K562 (cell line): ENCODE data around the gene G2E3. TPM values are rescaled to one million over a fixed set of nuclear protein-coding genes. Genes with fewer than 3 reads are reported as not detected.
"Not testable (repeated sequence)": the region's sequence is repeated elsewhere in the genome, so short reads cannot be mapped to it uniquely, and the experiment has no call there.

Experiments used
- ATAC-seq: fragments of 200-7000 bp; cut with Tn5 transposase; 3 replicates; pipeline ENCODE4 v1.9.1; 2020; ENCODE audit warnings: moderate library complexity
- BruUV-seq: library from RNA; stranded (reverse); fragments of 400-500 nt; replicated peaks from 2 replicates; lab custom pipeline; 2021; lab: Mats Ljungman, UMichigan
- CTCF ChIA-PET: fragments of 300-600 bp; formaldehyde crosslinking; extraction: SDS; loops from one replicate; lab custom pipeline; 2021; ENCODE audit warnings: low intra/inter-chr PET ratio; lab: Yijun Ruan, JAX
- POLR2A ChIA-PET: fragments of 300-600, 350-650 bp; sonication (Branson Sonifier 250); formaldehyde crosslinking; extraction: SDS; loops from one replicate; lab custom pipeline; 2021; ENCODE audit warnings: antibody characterized with exemption, inconsistent platforms; lab: Yijun Ruan, JAX
- DNase-seq, 4 experiments: peaks; one replicate each; pipeline versions ENCODE4 v3.0.0 to v3.0.0-alpha.2; 2011 to 2018; ENCODE audit warnings: low spot score in 3 of 4, mixed read lengths in 3 of 4; ENCODE audit errors: extremely low read depth in 1 of 4
- FAIRE-seq: peaks from 2 replicates; lab custom pipeline; 2011; peaks lifted over from hg19 to GRCh38; lab: Jason Lieb, UNC
- H2AFZ ChIP-seq: 2 replicates; pipeline ENCODE4 v1.6.0; 2011; ENCODE audit warnings: low read depth, low read length, control low read depth, inconsistent platforms
- H3K27ac ChIP-seq: fragments of 200-600 bp; 3 replicates; pipeline ENCODE4 v1.8.0; 2011; ENCODE audit warnings: low read depth, mild to moderate bottlenecking, control low read depth, inconsistent platforms, low read length, moderate library complexity, mixed read lengths; ENCODE audit errors: extremely low read depth
- H3K27me3 ChIP-seq, 2 experiments: fragments of 300-600 bp in 1 of 2; 2 replicates in 1 of 2; 3 replicates in 1 of 2; pipeline versions ENCODE4 v1.6.0 to v1.8.0; 2011; ENCODE audit warnings: inconsistent platforms in 2 of 2, low read length in 2 of 2, mild to moderate bottlenecking in 1 of 2, mixed read lengths in 1 of 2, moderate library complexity in 1 of 2; ENCODE audit not compliant: control insufficient read depth in 2 of 2, insufficient read depth in 2 of 2
- H3K36me3 ChIP-seq: fragments of 300-600 bp; 3 replicates; pipeline ENCODE4 v1.8.0; 2011; ENCODE audit warnings: mild to moderate bottlenecking, low read length, inconsistent platforms; ENCODE audit not compliant: control insufficient read depth, insufficient read depth
- H3K4me1 ChIP-seq, 2 experiments: fragments of 200-600 bp in 1 of 2; replicated peaks in 1 of 2; 2 replicates in 1 of 2; 3 replicates in 1 of 2; pipeline versions ENCODE4 v1.5.1 to v1.8.0; 2011; ENCODE audit warnings: inconsistent platforms in 2 of 2, low read length in 2 of 2, mild to moderate bottlenecking in 1 of 2, mixed read lengths in 1 of 2, moderate library complexity in 1 of 2; ENCODE audit not compliant: control insufficient read depth in 2 of 2, insufficient read depth in 2 of 2
- H3K4me2 ChIP-seq: 2 replicates; pipeline ENCODE4 v1.6.1; 2011; ENCODE audit warnings: low read length, control low read depth, inconsistent platforms, mixed read lengths; ENCODE audit not compliant: insufficient read depth
- H3K4me3 ChIP-seq: fragments of 200-600 bp; sonication (generic), shearing (Covaris generic); 2 replicates; pipeline ENCODE4 v1.5.1; 2016; ENCODE audit warnings: control low read depth, inconsistent platforms
- H3K79me2 ChIP-seq: fragments of 200-600 bp; 3 replicates; pipeline ENCODE4 v1.8.0; 2011; ENCODE audit warnings: low read length, inconsistent platforms; ENCODE audit not compliant: control insufficient read depth, insufficient read depth
- H3K9ac ChIP-seq, 2 experiments: 2 replicates each; pipeline versions ENCODE4 v1.6.0 to v1.6.1; 2011; ENCODE audit warnings: low read depth in 2 of 2, low read length in 2 of 2, control low read depth in 1 of 2, inconsistent platforms in 1 of 2, mild to moderate bottlenecking in 1 of 2, mixed read lengths in 1 of 2; ENCODE audit not compliant: insufficient read depth in 1 of 2
- H3K9me1 ChIP-seq: one replicate; pipeline ENCODE4 v1.6.0; 2011; ENCODE audit warnings: inconsistent platforms, mild to moderate bottlenecking, low read length, moderate library complexity; ENCODE audit not compliant: control insufficient read depth, insufficient read depth
- H3K9me3 ChIP-seq: replicated peaks from 2 replicates; pipeline ENCODE4 v1.5.1; 2011; ENCODE audit warnings: low read depth, low read length, inconsistent platforms; ENCODE audit not compliant: control insufficient read depth, insufficient read depth
- H4K20me1 ChIP-seq: replicated peaks from 2 replicates; pipeline ENCODE4 v1.6.1; 2011; ENCODE audit warnings: low read length, inconsistent platforms, mixed read lengths; ENCODE audit not compliant: control insufficient read depth, insufficient read depth
- GTF2E2 ChIP-seq: fragments of 200-800 bp; sonication (Bioruptor generic); IDR thresholded peaks from 2 replicates; pipeline ENCODE4 v1.6.1; 2016; ENCODE audit warnings: missing genetic modification characterization, missing compliant biosample characterization
- PCBP2 ChIP-seq: fragments of 200-400 bp; formaldehyde crosslinking; IDR thresholded peaks from 2 replicates; pipeline ENCODE4 v1.6.1; 2018; ENCODE audit warnings: low read length, low read depth, mild to moderate bottlenecking, moderate library complexity; ENCODE audit not compliant: poor library complexity, severe bottlenecking
- RERE ChIP-seq: sonication (generic); formaldehyde crosslinking; IDR thresholded peaks from 2 replicates; pipeline ENCODE4 v1.8.0; 2023; ENCODE audit warnings: missing genetic modification reagents, mild to moderate bottlenecking, borderline replicate concordance
- SPI1 ChIP-seq: IDR thresholded peaks from 2 replicates; pipeline ENCODE4 v1.6.1; 2011; ENCODE audit warnings: low read depth, low read length, control low read depth, borderline replicate concordance
- ZC3H8 ChIP-seq: fragments of 450-650 bp; IDR thresholded peaks from 2 replicates; pipeline ENCODE4 v1.6.1; 2017
- ZNF212 ChIP-seq: fragments of 450-650 bp; formaldehyde crosslinking; IDR thresholded peaks from 2 replicates; pipeline ENCODE4 v1.4.0; 2020; ENCODE audit warnings: mild to moderate bottlenecking
- ZNF24 ChIP-seq: fragments of 450-650 bp; IDR thresholded peaks from 2 replicates; pipeline ENCODE4 v1.6.1; 2016
- WGBS: fragments of 100-300 bp; shearing (Covaris generic); methylation state at CpG from one replicate; pipeline ENCODE4 v1.1.6; 2016; ENCODE audit warnings: low coverage, mixed read lengths; ENCODE audit not compliant: insufficient coverage; ENCODE audit errors: missing lambda C conversion rate; 5-methylcytosine and 5-hydroxymethylcytosine counted together
- in situ Hi-C: fragments of 300-500 bp; cut with MboI; formaldehyde crosslinking; loops from 4 replicates; pipeline ENCODE4 v1.15.0; 2018; ENCODE audit warnings: inconsistent platforms, mixed read lengths
- intact Hi-C: fragments of 100-400 bp; cut with micrococcal nuclease; formaldehyde crosslinking; loops from 2 replicates; pipeline ENCODE4 v1.14.2; 2022
- polyA plus RNA-seq, 8 experiments: library from polyadenylated mRNA; depleted of rRNA in 4 of 8; stranded (reverse) in 5 of 8; unstranded in 3 of 8; fragments of >200 nt; fragmentation: Nextera tagmentation in 2 of 8; fragmentation: Illumina TruSeq in 1 of 8; extraction: Ambion mirVana in 2 of 8; extraction: Trizol in 1 of 8; gene quantifications; 2 replicates each; pipeline versions ENCODE4 v1.2.1 to v1.2.3, GENCODE V29; 2011 to 2014; ENCODE audit warnings: inconsistent platforms in 1 of 8, missing spikeins in 1 of 8
- total RNA-seq, 7 experiments: library from RNA; depleted of rRNA in 6 of 7; stranded (reverse); fragments of >200 nt in 6 of 7; fragmentation: Illumina TruSeq in 2 of 7; extraction: Trizol in 2 of 7; gene quantifications; 2 replicates each; pipeline versions ENCODE4 v1.2.1 to v1.2.3, GENCODE V29; 2011 to 2021; ENCODE audit warnings: low replicate concordance in 1 of 7

The G2E3 gene
- total and polyA plus RNA-seq, 9 of the 15 experiments (the other 6 are each of a cell fraction or from before 2014, with no cell fraction given): 9.8 to 53.5 (median 24.7) TPM

GRCh38 chr14:30604696-30605095 is 45.7 kb downstream of the G2E3 start:
- H3K79me2 ChIP-seq, ATAC-seq, H3K9me3 ChIP-seq, H3K4me1 ChIP-seq, in situ Hi-C loops, CTCF ChIA-PET, H3K4me3 ChIP-seq, DNase-seq, H2AFZ ChIP-seq, intact Hi-C loops, FAIRE-seq, H3K27me3 ChIP-seq, BruUV-seq, H3K9ac ChIP-seq, H3K9me1 ChIP-seq, H3K27ac ChIP-seq, H3K4me2 ChIP-seq, H4K20me1 ChIP-seq: not testable (repeated sequence)
- 100% methylated on average over 6 of the region's 8 CpGs for WGBS
- peak; percentile 87 for TF ChIP-seq ZNF24
- H3K36me3 ChIP-seq: peaks cover 72% of the 10 kb centered on the region
- POLR2A ChIA-PET: interaction anchor here (0.6 kb wide), 1 partner anchor 28 kb away, joined by 3 read pairs; no protein-coding TSS in a partner anchor

- no peak overlapping the region for H3K27ac ChIP-seq
- intact Hi-C loops: no loop called here
- POLR2A ChIA-PET: interaction anchor here (0.7 kb wide), 1 partner anchor 14 kb away, joined by 4 read pairs; no protein-coding TSS in a partner anchor
- no peaks in the 10 kb centered on the region for H3K79me2 ChIP-seq
- H3K9ac ChIP-seq: no peak overlapping the region
- no peak overlapping the region for H3K4me2 ChIP-seq
- no peak overlapping the region for H2AFZ ChIP-seq
- no peaks in the 10 kb centered on the region for H3K9me3 ChIP-seq
- no peaks in the 10 kb centered on the region for H4K20me1 ChIP-seq
- no peaks in the 10 kb centered on the region for H3K4me1 ChIP-seq
- no TSS peak for BruUV-seq
- FAIRE-seq (no peak), DNase-seq (no peak), ATAC-seq (no peak)
- in situ Hi-C loops: no loop called here
- 100% methylated on average over 1 of the region's 1 CpG for WGBS
- no peaks in the 10 kb centered on the region for H3K9me1 ChIP-seq
- no peaks in the 10 kb centered on the region for H3K27me3 ChIP-seq
- H3K4me3 ChIP-seq: no peak overlapping the region
- H3K36me3 ChIP-seq: peaks cover 62% of the 10 kb centered on the region
- CTCF ChIA-PET: interaction anchor here (0.5 kb wide), 1 partner anchor 1279 kb away, joined by 3 read pairs; no protein-coding TSS in a partner anchor
- no peak for TF ChIP-seq RERE (CRISPR knock-in tag)
- no peak for TF ChIP-seq ZC3H8
- TF ChIP-seq GTF2E2 (tag): no peak
- TF ChIP-seq ZNF212 (CRISPR knock-in tag): no peak
- TF ChIP-seq PCBP2: no peak
- TF ChIP-seq SPI1: no peak
Observed at GRCh38 chr14:30607156-30607780, 48.3 kb downstream of the G2E3 start.
